Lower lobe of right lung (tissue), 2 donors: ENCODE measurements around the gene PNLIPRP1. TPM values are rescaled to one million over a fixed set of nuclear protein-coding genes. Genes with fewer than 3 reads are reported as not detected.

ENCODE experiments used
- ATAC-seq, 2 donors: fragments of 200-7000 bp; cut with Tn5 transposase; one replicate each; pipeline ENCODE4 v1.9.1; 2020 to 2022; ENCODE audit warnings: mild to moderate bottlenecking in 2 of 2, moderate library complexity in 2 of 2
- DNase-seq: peaks from one replicate; pipeline ENCODE4 v3.0.0-alpha.2; 2020
- H3K27ac ChIP-seq: fragments of 200-600 bp; one replicate; pipeline ENCODE4 v1.8.0; 2022
- H3K27me3 ChIP-seq: fragments of 200-600 bp; one replicate; pipeline ENCODE4 v1.8.0; 2022; ENCODE audit warnings: low read depth
- H3K36me3 ChIP-seq: fragments of 200-600 bp; one replicate; pipeline ENCODE4 v1.8.0; 2022; ENCODE audit warnings: mild to moderate bottlenecking
- H3K4me1 ChIP-seq: fragments of 200-600 bp; one replicate; pipeline ENCODE4 v1.8.0; 2022
- H3K4me3 ChIP-seq: fragments of 200-600 bp; one replicate; pipeline ENCODE4 v1.8.0; 2022; ENCODE audit warnings: mild to moderate bottlenecking
- H3K9me3 ChIP-seq: fragments of 200-600 bp; one replicate; pipeline ENCODE4 v1.8.0; 2022
- intact Hi-C: fragments of 100-400 bp; cut with DNase I; formaldehyde crosslinking; loops from one replicate; pipeline ENCODE4 v1.11.0; 2022
- total RNA-seq: library from RNA; stranded (reverse); fragmentation: NEBNext Ultra II Directional; extraction: Animal tissue kit (Norgen Biotek cat#: 25700); gene quantifications from one replicate; pipeline ENCODE4 v1.2.1, GENCODE V29; 2021
- TF ChIP-seq, protein P1 (sequence below): fragments of 200-600 bp; IDR thresholded peaks from one replicate; pipeline ENCODE4 v1.8.0; 2022; ENCODE audit warnings: antibody characterized with exemption, mild to moderate bottlenecking
- donor health status: DM: no; HTN: yes; CAD: no; lungs with severe emphysema.

PNLIPRP1 gene
- total RNA-seq, 1 donor from 2014 or later: not detected

DNA sequence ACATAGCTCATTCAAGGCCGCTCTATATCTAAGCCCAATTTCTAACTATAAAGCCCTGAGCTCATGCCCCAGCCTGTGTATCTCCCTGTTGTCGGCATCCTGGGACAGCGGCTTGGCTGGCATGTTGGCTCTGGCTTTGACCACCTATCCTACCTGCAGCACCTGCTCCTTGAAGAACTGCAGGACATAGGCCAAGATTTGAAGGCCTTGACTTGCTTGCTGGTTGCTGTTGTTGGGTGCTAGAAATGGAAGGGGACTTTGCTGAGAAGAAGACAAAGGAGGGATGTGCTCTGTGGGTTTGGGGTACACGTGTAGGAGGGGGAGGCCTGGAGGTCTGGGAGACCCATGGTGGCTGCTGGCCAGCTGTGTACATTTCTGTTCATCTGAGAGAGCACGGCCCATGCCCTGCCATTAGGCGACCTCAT lies 41.1 kb downstream of the PNLIPRP1 start:
- Histone ChIP-seq H3K9me3 (no peaks in the 10 kb centered on the region), H3K4me1 (no peaks in the 10 kb centered on the region), H3K27me3 (peaks cover 12% of the 10 kb centered on the region), H3K27ac (no peak overlapping the region), H3K36me3 (no peaks in the 10 kb centered on the region), H3K4me3 (no peak overlapping the region)
- ATAC-seq (no peak), DNase-seq (no peak)
- intact Hi-C loops: no loop called here
- TF ChIP-seq, protein P1, sequence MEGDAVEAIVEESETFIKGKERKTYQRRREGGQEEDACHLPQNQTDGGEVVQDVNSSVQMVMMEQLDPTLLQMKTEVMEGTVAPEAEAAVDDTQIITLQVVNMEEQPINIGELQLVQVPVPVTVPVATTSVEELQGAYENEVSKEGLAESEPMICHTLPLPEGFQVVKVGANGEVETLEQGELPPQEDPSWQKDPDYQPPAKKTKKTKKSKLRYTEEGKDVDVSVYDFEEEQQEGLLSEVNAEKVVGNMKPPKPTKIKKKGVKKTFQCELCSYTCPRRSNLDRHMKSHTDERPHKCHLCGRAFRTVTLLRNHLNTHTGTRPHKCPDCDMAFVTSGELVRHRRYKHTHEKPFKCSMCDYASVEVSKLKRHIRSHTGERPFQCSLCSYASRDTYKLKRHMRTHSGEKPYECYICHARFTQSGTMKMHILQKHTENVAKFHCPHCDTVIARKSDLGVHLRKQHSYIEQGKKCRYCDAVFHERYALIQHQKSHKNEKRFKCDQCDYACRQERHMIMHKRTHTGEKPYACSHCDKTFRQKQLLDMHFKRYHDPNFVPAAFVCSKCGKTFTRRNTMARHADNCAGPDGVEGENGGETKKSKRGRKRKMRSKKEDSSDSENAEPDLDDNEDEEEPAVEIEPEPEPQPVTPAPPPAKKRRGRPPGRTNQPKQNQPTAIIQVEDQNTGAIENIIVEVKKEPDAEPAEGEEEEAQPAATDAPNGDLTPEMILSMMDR: no peak

DNA sequence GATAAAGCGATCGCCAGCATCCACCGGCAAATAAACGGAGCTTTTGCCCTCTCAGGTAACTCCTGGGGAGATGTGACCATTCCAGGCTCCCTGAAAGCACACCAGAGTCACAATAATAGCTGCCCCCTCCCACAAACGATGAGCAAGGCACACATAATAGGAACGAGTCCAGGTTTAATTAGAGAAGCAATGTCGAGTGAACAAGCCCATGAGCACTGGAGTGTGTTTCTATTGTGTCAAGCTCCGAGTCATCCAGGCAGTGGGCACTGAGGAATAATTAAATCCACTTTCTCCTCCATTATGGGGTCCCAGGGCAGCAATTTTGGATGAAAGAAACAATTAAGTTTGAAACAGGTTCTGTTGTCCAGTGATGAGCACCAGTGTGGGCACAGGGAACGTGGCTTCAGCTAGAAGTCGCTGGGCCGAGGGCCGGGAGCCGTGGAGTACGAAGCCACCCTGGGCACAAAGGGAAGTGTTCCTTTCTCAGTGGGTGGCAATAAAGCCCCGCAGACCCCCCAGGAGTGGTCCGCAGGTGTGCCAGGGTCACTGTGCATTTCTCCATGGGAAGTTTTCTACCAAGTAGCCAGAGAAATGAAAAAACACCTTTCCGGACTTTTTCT lies 41.9 kb downstream of the PNLIPRP1 start:
- Histone ChIP-seq H3K4me1 (no peaks in the 10 kb centered on the region), H3K4me3 (no peak overlapping the region), H3K27me3 (peaks cover 4% of the 10 kb centered on the region), H3K27ac (no peak overlapping the region), H3K36me3 (no peaks in the 10 kb centered on the region), H3K9me3 (no peaks in the 10 kb centered on the region)
- intact Hi-C loops: no loop called here
- no peak for ATAC-seq
- no peak for DNase-seq
- TF ChIP-seq, protein P1: no peak

DNA sequence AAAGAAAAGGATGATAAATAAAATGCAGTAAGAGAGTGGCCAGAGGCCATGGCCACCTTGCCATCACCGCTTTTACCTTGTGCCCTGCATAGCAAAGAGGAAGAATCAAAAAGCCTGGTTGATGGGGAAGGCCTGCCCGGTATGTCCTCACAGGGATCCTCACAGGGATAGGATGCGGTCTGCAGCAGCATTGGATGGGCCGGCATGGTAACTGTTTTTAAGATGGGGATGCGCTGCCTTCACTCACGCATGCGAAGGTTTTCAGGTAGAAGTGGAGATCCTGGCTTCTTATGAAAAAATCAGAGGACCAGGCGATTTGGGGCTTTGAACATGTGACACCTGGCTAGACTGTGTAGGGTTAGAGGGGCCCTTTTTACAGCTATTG lies 42.4 kb downstream of the PNLIPRP1 start:
- no peak for ATAC-seq
- TF ChIP-seq, protein P1: no peak
- intact Hi-C loops: no loop called here
- no peak overlapping the region for H3K4me3 ChIP-seq
- no peak overlapping the region for H3K27ac ChIP-seq
- no peaks in the 10 kb centered on the region for H3K36me3 ChIP-seq
- no peak for DNase-seq
- no peaks in the 10 kb centered on the region for H3K27me3 ChIP-seq
- H3K4me1 ChIP-seq: no peaks in the 10 kb centered on the region
- H3K9me3 ChIP-seq: no peaks in the 10 kb centered on the region

DNA sequence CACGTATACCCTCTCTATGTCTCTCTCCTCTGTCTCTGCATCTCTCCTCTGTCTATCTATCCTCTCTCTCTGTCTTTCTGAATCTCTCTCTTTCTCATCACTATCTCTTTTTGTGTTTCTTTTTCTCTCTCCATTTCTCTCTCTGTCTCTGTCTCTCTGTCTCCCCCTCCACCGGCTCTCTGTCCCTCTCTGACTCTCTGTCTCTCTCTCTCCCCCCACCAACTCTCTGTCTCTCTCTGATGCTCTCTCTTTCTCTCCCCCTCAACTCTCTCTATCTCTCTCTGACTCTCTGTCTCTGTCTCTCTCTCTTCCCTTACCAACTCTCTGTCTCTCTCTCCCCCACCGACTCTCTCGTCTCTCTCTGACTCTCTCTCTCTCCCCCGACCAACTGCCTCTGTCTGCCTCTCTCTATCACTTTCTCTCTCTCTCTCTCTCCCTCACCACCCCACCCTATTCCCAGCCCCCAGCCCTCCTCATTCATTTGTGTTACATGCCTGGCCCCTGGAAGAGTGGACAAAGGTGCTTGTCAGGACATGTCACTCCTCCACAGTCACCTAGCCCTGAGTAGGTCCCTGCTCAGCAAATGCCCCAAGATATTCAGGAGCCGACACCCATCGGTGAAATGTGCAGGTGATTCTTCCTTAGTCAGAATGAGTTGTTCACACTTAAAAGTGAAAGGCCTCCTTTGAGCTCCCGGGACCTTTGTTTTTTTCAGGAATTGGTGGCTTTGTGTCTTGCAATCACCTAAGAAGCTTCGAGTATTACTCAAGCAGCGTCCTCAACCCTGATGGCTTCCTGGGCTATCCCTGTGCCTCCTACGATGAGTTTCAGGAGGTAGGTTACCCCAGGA lies 43.6 kb downstream of the PNLIPRP1 start:
- H3K4me1 ChIP-seq: no peaks in the 10 kb centered on the region
- H3K9me3 ChIP-seq: no peaks in the 10 kb centered on the region
- TF ChIP-seq, protein P1: no peak
- H3K4me3 ChIP-seq: no peak overlapping the region
- ATAC-seq (no peak), DNase-seq (no peak)
- no peak overlapping the region for H3K27ac ChIP-seq
- H3K27me3 ChIP-seq: no peaks in the 10 kb centered on the region
- intact Hi-C loops: no loop called here
- H3K36me3 ChIP-seq: no peaks in the 10 kb centered on the region

DNA sequence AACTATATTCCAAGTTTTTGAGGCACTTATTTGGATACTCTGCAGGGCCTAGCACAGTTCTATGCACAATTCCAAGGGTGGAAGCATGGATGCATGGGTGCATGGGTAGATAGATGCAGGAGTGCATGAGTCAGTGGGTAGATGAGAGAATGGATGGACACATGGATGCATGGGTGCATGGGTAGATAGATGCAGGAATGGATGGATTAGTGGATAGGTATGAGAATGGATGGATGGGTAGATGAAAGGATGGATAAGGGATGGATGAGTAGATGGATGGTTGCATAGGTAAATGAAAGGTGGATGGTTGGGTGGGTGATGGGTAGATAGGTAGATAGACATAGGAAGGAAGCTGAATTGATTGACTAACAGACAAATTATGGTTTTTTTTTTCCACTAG lies 45.6 kb downstream of the PNLIPRP1 start:
- H3K4me1 ChIP-seq: no peaks in the 10 kb centered on the region
- no peak overlapping the region for H3K27ac ChIP-seq
- H3K27me3 ChIP-seq: no peaks in the 10 kb centered on the region
- no peaks in the 10 kb centered on the region for H3K9me3 ChIP-seq
- ATAC-seq (no peak), DNase-seq (no peak)
- intact Hi-C loops: no loop called here
- H3K36me3 ChIP-seq: no peaks in the 10 kb centered on the region
- H3K4me3 ChIP-seq: no peak overlapping the region
- TF ChIP-seq, protein P1: no peak
